Measurements from ENCODE around the gene ABLIM3. TPM values are rescaled to one million over a fixed set of nuclear protein-coding genes. Genes with fewer than 3 reads are reported as not detected.

The ABLIM3 gene
- total and polyA plus RNA-seq, 10 of the 15 experiments (the other 5 are each of a cell fraction or from before 2014, with no cell fraction given), result 0.03 TPM; not detected in 9

DNA sequence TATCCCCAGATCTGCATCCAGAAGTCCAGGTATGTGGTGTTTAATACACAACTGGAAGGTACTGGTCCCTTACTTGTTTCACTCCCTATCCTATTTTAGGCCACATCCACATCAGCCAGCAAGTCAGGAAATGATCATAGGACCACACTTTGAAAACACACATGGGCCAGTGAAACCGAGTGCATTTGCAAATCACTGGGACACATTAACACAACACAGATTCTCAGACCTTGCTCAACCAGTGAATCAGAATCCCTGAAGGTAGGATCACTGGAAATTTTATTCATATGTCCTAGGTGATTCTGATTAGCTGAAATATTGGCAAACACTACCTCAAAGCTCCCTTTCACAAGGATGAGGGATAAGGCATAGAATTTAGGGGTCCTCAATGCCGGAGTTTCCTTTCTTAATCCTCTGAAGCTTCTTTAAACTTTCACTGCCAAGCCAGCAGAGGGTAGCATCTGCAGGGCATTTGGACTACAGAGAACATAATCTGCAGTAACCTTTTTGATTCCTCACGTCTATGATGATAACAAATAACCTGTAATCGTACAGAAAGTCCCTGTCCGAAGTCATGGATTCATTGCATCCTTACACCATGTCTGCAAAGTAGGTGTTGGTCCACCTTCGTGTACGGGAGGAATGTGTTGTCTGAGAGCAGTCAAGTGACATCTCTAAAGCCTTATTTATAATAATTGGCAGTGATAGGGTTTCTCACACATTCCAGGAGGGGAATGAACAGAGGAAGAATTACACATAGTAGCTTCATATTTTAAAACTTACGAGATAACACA is 11.0 kb upstream of the ABLIM3 start (continued):
- TF ChIP-seq, protein P1, sequence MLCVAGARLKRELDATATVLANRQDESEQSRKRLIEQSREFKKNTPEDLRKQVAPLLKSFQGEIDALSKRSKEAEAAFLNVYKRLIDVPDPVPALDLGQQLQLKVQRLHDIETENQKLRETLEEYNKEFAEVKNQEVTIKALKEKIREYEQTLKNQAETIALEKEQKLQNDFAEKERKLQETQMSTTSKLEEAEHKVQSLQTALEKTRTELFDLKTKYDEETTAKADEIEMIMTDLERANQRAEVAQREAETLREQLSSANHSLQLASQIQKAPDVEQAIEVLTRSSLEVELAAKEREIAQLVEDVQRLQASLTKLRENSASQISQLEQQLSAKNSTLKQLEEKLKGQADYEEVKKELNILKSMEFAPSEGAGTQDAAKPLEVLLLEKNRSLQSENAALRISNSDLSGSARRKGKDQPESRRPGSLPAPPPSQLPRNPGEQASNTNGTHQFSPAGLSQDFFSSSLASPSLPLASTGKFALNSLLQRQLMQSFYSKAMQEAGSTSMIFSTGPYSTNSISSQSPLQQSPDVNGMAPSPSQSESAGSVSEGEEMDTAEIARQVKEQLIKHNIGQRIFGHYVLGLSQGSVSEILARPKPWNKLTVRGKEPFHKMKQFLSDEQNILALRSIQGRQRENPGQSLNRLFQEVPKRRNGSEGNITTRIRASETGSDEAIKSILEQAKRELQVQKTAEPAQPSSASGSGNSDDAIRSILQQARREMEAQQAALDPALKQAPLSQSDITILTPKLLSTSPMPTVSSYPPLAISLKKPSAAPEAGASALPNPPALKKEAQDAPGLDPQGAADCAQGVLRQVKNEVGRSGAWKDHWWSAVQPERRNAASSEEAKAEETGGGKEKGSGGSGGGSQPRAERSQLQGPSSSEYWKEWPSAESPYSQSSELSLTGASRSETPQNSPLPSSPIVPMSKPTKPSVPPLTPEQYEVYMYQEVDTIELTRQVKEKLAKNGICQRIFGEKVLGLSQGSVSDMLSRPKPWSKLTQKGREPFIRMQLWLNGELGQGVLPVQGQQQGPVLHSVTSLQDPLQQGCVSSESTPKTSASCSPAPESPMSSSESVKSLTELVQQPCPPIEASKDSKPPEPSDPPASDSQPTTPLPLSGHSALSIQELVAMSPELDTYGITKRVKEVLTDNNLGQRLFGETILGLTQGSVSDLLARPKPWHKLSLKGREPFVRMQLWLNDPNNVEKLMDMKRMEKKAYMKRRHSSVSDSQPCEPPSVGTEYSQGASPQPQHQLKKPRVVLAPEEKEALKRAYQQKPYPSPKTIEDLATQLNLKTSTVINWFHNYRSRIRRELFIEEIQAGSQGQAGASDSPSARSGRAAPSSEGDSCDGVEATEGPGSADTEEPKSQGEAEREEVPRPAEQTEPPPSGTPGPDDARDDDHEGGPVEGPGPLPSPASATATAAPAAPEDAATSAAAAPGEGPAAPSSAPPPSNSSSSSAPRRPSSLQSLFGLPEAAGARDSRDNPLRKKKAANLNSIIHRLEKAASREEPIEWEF (IDR thresholded peaks at IDR 0.05; ENCODE audit: insufficient replicate concordance, low read depth, low read length), result no peak
- TF ChIP-seq RELB (IDR thresholded peaks at IDR 0.05; ENCODE audit: low read depth), result no peak
- no peak for TF ChIP-seq TCF12 (IDR thresholded peaks at IDR 0.05; ENCODE audit: low read depth, low read length)
- TF ChIP-seq, protein P2, sequence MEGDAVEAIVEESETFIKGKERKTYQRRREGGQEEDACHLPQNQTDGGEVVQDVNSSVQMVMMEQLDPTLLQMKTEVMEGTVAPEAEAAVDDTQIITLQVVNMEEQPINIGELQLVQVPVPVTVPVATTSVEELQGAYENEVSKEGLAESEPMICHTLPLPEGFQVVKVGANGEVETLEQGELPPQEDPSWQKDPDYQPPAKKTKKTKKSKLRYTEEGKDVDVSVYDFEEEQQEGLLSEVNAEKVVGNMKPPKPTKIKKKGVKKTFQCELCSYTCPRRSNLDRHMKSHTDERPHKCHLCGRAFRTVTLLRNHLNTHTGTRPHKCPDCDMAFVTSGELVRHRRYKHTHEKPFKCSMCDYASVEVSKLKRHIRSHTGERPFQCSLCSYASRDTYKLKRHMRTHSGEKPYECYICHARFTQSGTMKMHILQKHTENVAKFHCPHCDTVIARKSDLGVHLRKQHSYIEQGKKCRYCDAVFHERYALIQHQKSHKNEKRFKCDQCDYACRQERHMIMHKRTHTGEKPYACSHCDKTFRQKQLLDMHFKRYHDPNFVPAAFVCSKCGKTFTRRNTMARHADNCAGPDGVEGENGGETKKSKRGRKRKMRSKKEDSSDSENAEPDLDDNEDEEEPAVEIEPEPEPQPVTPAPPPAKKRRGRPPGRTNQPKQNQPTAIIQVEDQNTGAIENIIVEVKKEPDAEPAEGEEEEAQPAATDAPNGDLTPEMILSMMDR (IDR thresholded peaks at IDR 0.05 in 2 of 3, conservative IDR thresholded peaks at IDR 0.05 in 1 of 3; ENCODE audit: control insufficient read depth in 2 of 3, extremely low read depth in 1 of 3, insufficient read depth in 1 of 3, low read depth in 3 of 3, low read length in 3 of 3), result no peak; a peak in 1 of 6 replicates
- TF ChIP-seq POLR2A (IDR thresholded peaks at IDR 0.05; ENCODE audit: low read depth, low read length), result no peak
- TF ChIP-seq, protein P3, sequence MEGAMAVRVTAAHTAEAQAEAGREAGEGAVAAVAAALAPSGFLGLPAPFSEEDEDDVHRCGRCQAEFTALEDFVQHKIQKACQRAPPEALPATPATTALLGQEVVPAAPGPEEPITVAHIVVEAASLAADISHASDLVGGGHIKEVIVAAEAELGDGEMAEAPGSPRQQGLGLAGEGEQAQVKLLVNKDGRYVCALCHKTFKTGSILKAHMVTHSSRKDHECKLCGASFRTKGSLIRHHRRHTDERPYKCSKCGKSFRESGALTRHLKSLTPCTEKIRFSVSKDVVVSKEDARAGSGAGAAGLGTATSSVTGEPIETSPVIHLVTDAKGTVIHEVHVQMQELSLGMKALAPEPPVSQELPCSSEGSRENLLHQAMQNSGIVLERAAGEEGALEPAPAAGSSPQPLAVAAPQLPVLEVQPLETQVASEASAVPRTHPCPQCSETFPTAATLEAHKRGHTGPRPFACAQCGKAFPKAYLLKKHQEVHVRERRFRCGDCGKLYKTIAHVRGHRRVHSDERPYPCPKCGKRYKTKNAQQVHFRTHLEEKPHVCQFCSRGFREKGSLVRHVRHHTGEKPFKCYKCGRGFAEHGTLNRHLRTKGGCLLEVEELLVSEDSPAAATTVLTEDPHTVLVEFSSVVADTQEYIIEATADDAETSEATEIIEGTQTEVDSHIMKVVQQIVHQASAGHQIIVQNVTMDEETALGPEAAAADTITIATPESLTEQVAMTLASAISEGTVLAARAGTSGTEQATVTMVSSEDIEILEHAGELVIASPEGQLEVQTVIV (IDR thresholded peaks at IDR 0.05; ENCODE audit: borderline replicate concordance, partially characterized antibody), result no peak
- no peak for TF ChIP-seq BHLHE40 (IDR thresholded peaks at IDR 0.05; ENCODE audit: borderline replicate concordance in 1 of 2, low read depth in 2 of 2, low read length in 1 of 2)
